Measurements from ENCODE around the gene ADAMTS17.

Gene ADAMTS17

GRCh38 chr15:100005715-100006114 lies 336.1 kb downstream of the ADAMTS17 start:
- CTCF ChIA-PET, result no interaction called here
- POLR2A ChIA-PET, result no interaction called here
- no peak for DNase-seq (ENCODE audit: extremely low spot score)
- TF ChIP-seq, protein P1, sequence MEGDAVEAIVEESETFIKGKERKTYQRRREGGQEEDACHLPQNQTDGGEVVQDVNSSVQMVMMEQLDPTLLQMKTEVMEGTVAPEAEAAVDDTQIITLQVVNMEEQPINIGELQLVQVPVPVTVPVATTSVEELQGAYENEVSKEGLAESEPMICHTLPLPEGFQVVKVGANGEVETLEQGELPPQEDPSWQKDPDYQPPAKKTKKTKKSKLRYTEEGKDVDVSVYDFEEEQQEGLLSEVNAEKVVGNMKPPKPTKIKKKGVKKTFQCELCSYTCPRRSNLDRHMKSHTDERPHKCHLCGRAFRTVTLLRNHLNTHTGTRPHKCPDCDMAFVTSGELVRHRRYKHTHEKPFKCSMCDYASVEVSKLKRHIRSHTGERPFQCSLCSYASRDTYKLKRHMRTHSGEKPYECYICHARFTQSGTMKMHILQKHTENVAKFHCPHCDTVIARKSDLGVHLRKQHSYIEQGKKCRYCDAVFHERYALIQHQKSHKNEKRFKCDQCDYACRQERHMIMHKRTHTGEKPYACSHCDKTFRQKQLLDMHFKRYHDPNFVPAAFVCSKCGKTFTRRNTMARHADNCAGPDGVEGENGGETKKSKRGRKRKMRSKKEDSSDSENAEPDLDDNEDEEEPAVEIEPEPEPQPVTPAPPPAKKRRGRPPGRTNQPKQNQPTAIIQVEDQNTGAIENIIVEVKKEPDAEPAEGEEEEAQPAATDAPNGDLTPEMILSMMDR (IDR thresholded peaks at IDR 0.05; ENCODE audit: control extremely low read depth, extremely low read depth, low read depth, missing control alignments), result no peak

DNA sequence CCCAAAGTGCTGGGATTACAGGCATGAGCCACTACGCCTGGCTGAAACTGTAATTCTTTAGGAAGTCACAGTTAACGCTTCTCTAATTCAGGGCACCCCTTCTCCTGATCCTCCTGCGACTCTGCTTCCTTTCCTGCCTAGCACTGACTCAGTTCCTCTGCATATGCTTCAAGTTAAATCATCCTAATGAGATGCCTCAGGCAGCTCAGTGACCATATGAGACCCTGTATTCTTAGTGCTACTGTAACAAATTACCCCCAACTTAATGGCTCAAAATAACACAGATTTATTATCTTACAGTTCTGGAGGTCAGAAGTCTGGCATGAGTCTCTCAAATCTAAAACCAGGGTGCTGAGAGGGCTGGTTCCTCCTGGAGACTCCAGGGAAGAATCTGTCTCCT lies 336.8 kb downstream of the ADAMTS17 start:
- ChIA-PET POLR2A (no interaction called here), CTCF (no interaction called here)
- TF ChIP-seq, protein P1 (IDR thresholded peaks at IDR 0.05; ENCODE audit: control extremely low read depth, extremely low read depth, low read depth, missing control alignments), result no peak
- DNase-seq (ENCODE audit: extremely low spot score), result no peak

- TF ChIP-seq, protein P1 (IDR thresholded peaks at IDR 0.05; ENCODE audit: control extremely low read depth, extremely low read depth, low read depth, missing control alignments), result no peak
- CTCF ChIA-PET, result no interaction called here
- POLR2A ChIA-PET, result no interaction called here
- no peak for DNase-seq (ENCODE audit: extremely low spot score)
These were observed 338.8 kb downstream of the ADAMTS17 start for GRCh38 chr15:100002787-100003536.

GRCh38 chr15:100002086-100002620 lies 339.6 kb downstream of the ADAMTS17 start:
- no peak for DNase-seq (ENCODE audit: extremely low spot score)
- TF ChIP-seq, protein P1 (IDR thresholded peaks at IDR 0.05; ENCODE audit: control extremely low read depth, extremely low read depth, low read depth, missing control alignments), result no peak
- CTCF ChIA-PET, result no interaction called here
- POLR2A ChIA-PET, result no interaction called here

- DNase-seq (ENCODE audit: extremely low spot score), result no peak
- POLR2A ChIA-PET, result no interaction called here
- CTCF ChIA-PET, result no interaction called here
These were observed 340.4 kb downstream of the ADAMTS17 start for GRCh38 chr15:100001405-100001804.

DNA sequence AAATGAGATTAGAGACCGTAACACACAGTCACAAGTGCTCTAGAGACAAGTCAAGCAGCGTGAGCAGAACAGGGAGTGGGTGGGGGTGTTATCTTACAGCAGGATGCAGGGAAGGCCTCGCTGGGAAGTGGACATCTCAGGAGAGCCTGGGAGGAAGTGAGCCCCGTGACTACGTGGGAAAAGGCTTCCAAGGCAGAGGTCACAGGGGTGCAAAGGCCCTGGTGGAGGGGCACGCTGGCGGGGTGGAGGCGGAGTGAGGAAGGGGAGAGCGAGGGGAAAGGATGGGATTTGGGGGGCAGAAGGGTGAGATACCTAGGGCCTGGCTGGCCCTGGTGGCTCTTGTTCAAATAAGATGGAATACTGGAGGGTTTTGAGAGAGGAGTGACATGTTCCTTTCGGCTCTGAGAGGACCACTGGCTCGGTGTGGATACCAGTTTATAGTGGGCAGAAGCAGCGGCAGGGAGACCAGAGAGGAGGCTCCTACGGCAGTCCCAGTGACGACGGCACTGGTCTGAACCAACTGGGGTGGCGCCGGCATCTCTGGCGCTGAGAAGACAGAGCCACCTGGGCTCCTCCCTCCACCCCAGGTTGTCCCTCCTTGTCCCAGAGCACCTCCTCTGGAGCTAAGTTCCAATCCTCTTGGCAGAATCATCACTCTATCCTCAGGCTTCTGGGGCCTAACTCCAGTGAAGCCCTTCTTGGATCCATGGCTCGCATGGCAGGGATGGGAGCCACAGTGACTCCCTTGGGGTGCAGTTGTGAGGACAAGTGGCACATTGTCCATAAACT lies 342.3 kb downstream of the ADAMTS17 start:
- no peak for DNase-seq (ENCODE audit: extremely low spot score)
- TF ChIP-seq, protein P1 (IDR thresholded peaks at IDR 0.05; ENCODE audit: control extremely low read depth, extremely low read depth, low read depth, missing control alignments), result no peak
- ChIA-PET CTCF (no interaction called here), POLR2A (no interaction called here)

More at GRCh38 chr15:100001405-100001804, 340.4 kb downstream of the ADAMTS17 start:
- TF ChIP-seq, protein P1 (IDR thresholded peaks at IDR 0.05; ENCODE audit: control extremely low read depth, extremely low read depth, low read depth, missing control alignments), result no peak

All from GM10248 (cell line).